SK-N-SH treated with all-trans-retinoic acid at 6 μM for 48 hours (cell line): ENCODE data around the gene CDT1.
A peak's percentile ranks its signal among the peaks of the same experiment; 100 is the strongest.

Experiments used
- ATAC-seq: fragments of 200-7000 bp; cut with Tn5 transposase; 3 replicates; pipeline ENCODE4 v1.9.1; 2020; ENCODE audit warnings: mild to moderate bottlenecking, moderate library complexity
- ARNTL ChIP-seq: fragments of 450-650 bp; formaldehyde crosslinking; IDR thresholded peaks from 2 replicates; pipeline ENCODE4 v1.5.0; 2020; ENCODE audit warnings: low read depth, mild to moderate bottlenecking, moderate library complexity, borderline replicate concordance
- CSDC2 ChIP-seq: fragments of 250-450 bp; sonication (Bioruptor Pico); IDR thresholded peaks from 2 replicates; pipeline ENCODE4 v1.5.0; 2020; ENCODE audit warnings: mild to moderate bottlenecking, moderate library complexity
- ESRRG ChIP-seq: fragments of 250-450 bp; sonication (Bioruptor Pico); IDR thresholded peaks from 2 replicates; pipeline ENCODE4 v1.6.1; 2021; ENCODE audit warnings: mild to moderate bottlenecking
- GLIS3 ChIP-seq: fragments of 250-450 bp; sonication (Bioruptor Pico); IDR thresholded peaks from 2 replicates; pipeline ENCODE4 v1.5.0; 2020; ENCODE audit warnings: mild to moderate bottlenecking, moderate library complexity
- ISL1 ChIP-seq: fragments of 250-450 bp; sonication (Bioruptor Pico); IDR thresholded peaks from 2 replicates; pipeline ENCODE4 v2.1.2; 2022; ENCODE audit warnings: mild to moderate bottlenecking, moderate library complexity
- OSR1 ChIP-seq: fragments of 250-450 bp; sonication (Bioruptor Pico); IDR thresholded peaks from 2 replicates; pipeline ENCODE4 v1.8.0; 2022; ENCODE audit warnings: moderate library complexity, mild to moderate bottlenecking, inconsistent platforms
- PPARA ChIP-seq: fragments of 250-450 bp; sonication (Bioruptor Pico); IDR thresholded peaks from 2 replicates; pipeline ENCODE4 v1.5.0; 2020; ENCODE audit warnings: mild to moderate bottlenecking, borderline replicate concordance
- RARB ChIP-seq: fragments of 250-450 bp; sonication (Bioruptor Pico); IDR thresholded peaks from 2 replicates; pipeline ENCODE4 v1.8.0; 2021; ENCODE audit warnings: mild to moderate bottlenecking, moderate library complexity
- SNAI2 ChIP-seq: fragments of 250-450 bp; sonication (Bioruptor Pico); IDR thresholded peaks from 2 replicates; pipeline ENCODE4 v1.5.0; 2020; ENCODE audit warnings: mild to moderate bottlenecking, moderate library complexity
- TCF4 ChIP-seq: fragments of 250-450 bp; sonication (Bioruptor Pico); IDR thresholded peaks from 2 replicates; pipeline ENCODE4 v1.8.0; 2021; ENCODE audit warnings: mild to moderate bottlenecking, moderate library complexity, borderline replicate concordance
- TOX ChIP-seq: fragments of 250-450 bp; sonication (Bioruptor Pico); IDR thresholded peaks from 2 replicates; pipeline ENCODE4 v1.8.0; 2021; ENCODE audit warnings: mild to moderate bottlenecking, moderate library complexity, borderline replicate concordance
- ZC3H10 ChIP-seq: fragments of 250-450 bp; sonication (Bioruptor Pico); IDR thresholded peaks from 2 replicates; pipeline ENCODE4 v1.5.1; 2021; ENCODE audit warnings: mild to moderate bottlenecking, moderate library complexity
- ZFP3 ChIP-seq: fragments of 250-450 bp; sonication (Bioruptor Pico); IDR thresholded peaks from 2 replicates; pipeline ENCODE4 v1.5.0; 2020; ENCODE audit warnings: mild to moderate bottlenecking, moderate library complexity
- ZFP30 ChIP-seq: fragments of 450-650 bp; formaldehyde crosslinking; IDR thresholded peaks from 2 replicates; pipeline ENCODE4 v1.5.0; 2022; ENCODE audit warnings: mild to moderate bottlenecking, moderate library complexity
- ZNF565 ChIP-seq: fragments of 450-650 bp; formaldehyde crosslinking; conservative IDR thresholded peaks from 2 replicates; pipeline ENCODE4 v1.5.0; 2020; ENCODE audit warnings: low read depth, mild to moderate bottlenecking, moderate library complexity
- ZNF70 ChIP-seq: fragments of 450-650 bp; formaldehyde crosslinking; IDR thresholded peaks from 2 replicates; pipeline ENCODE4 v1.5.0; 2020; ENCODE audit warnings: mild to moderate bottlenecking, moderate library complexity
- ZNF8 ChIP-seq: fragments of 450-650 bp; formaldehyde crosslinking; IDR thresholded peaks from 2 replicates; pipeline ENCODE4 v1.5.0; 2020; ENCODE audit warnings: mild to moderate bottlenecking, moderate library complexity
- TF ChIP-seq, protein P1 (sequence below): fragments of 250-450 bp; sonication (Bioruptor Pico); IDR thresholded peaks from 2 replicates; pipeline ENCODE4 v1.8.0; 2020; ENCODE audit warnings: mild to moderate bottlenecking, moderate library complexity, borderline replicate concordance
- TF ChIP-seq, protein P2 (sequence below): fragments of 250-450 bp; sonication (Bioruptor Pico); IDR thresholded peaks from 2 replicates; pipeline ENCODE4 v1.5.1; 2021; ENCODE audit warnings: mild to moderate bottlenecking, moderate library complexity
- TF ChIP-seq, protein P3 (sequence below): fragments of 250-450 bp; sonication (Bioruptor Pico); IDR thresholded peaks from 2 replicates; pipeline ENCODE4 v1.8.0; 2021; ENCODE audit warnings: low read depth, mild to moderate bottlenecking, moderate library complexity, borderline replicate concordance
- TF ChIP-seq, protein P4 (sequence below): fragments of 250-450 bp; sonication (Bioruptor Pico); IDR thresholded peaks from 2 replicates; pipeline ENCODE4 v1.5.0; 2020; ENCODE audit warnings: mild to moderate bottlenecking, moderate library complexity

Gene CDT1

DNA sequence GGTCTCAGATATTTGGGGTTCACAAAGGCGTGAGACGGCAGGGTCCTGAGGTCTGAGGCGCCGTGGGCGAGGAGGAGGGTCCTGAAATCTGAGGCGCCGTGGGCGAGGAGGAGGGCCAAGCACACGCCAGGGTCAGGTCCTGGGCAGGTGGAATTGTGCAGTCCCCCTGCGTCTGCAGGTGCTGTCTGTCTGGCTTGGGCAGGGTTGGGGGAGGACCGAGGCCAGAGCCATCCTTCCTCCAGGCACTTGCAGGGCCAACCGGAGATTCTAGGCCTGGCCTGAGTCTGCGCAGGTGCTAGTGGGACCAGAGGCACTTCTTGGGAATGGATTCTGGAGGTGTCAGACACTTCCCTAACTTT is 10.5 kb downstream of the CDT1 start:
- ATAC-seq: no peak
- no peak for TF ChIP-seq TCF4
- TF ChIP-seq ZNF70: no peak
- no peak for TF ChIP-seq ARNTL (CRISPR knock-in tag)
- TF ChIP-seq ZFP30 (CRISPR knock-in tag): no peak
- TF ChIP-seq PPARA (CRISPR knock-in tag): no peak
- no peak for TF ChIP-seq ISL1
- TF ChIP-seq SNAI2 (CRISPR knock-in tag): no peak
- no peak for TF ChIP-seq CSDC2 (CRISPR knock-in tag)
- TF ChIP-seq, protein P1, sequence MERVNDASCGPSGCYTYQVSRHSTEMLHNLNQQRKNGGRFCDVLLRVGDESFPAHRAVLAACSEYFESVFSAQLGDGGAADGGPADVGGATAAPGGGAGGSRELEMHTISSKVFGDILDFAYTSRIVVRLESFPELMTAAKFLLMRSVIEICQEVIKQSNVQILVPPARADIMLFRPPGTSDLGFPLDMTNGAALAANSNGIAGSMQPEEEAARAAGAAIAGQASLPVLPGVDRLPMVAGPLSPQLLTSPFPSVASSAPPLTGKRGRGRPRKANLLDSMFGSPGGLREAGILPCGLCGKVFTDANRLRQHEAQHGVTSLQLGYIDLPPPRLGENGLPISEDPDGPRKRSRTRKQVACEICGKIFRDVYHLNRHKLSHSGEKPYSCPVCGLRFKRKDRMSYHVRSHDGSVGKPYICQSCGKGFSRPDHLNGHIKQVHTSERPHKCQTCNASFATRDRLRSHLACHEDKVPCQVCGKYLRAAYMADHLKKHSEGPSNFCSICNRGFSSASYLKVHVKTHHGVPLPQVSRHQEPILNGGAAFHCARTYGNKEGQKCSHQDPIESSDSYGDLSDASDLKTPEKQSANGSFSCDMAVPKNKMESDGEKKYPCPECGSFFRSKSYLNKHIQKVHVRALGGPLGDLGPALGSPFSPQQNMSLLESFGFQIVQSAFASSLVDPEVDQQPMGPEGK: no peak
- TF ChIP-seq ZFP3 (CRISPR knock-in tag): no peak
- TF ChIP-seq ZC3H10 (CRISPR knock-in tag): no peak
- no peak for TF ChIP-seq OSR1 (CRISPR knock-in tag)
- TF ChIP-seq GLIS3: no peak
- TF ChIP-seq, protein P2, sequence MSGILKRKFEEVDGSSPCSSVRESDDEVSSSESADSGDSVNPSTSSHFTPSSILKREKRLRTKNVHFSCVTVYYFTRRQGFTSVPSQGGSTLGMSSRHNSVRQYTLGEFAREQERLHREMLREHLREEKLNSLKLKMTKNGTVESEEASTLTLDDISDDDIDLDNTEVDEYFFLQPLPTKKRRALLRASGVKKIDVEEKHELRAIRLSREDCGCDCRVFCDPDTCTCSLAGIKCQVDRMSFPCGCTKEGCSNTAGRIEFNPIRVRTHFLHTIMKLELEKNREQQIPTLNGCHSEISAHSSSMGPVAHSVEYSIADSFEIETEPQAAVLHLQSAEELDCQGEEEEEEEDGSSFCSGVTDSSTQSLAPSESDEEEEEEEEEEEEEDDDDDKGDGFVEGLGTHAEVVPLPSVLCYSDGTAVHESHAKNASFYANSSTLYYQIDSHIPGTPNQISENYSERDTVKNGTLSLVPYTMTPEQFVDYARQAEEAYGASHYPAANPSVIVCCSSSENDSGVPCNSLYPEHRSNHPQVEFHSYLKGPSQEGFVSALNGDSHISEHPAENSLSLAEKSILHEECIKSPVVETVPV (CRISPR knock-in tag): no peak
- TF ChIP-seq ESRRG (CRISPR knock-in tag): no peak
- TF ChIP-seq, protein P3, sequence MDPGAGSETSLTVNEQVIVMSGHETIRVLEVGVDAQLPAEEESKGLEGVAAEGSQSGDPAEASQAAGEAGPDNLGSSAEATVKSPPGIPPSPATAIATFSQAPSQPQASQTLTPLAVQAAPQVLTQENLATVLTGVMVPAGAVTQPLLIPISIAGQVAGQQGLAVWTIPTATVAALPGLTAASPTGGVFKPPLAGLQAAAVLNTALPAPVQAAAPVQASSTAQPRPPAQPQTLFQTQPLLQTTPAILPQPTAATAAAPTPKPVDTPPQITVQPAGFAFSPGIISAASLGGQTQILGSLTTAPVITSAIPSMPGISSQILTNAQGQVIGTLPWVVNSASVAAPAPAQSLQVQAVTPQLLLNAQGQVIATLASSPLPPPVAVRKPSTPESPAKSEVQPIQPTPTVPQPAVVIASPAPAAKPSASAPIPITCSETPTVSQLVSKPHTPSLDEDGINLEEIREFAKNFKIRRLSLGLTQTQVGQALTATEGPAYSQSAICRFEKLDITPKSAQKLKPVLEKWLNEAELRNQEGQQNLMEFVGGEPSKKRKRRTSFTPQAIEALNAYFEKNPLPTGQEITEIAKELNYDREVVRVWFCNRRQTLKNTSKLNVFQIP (CRISPR knock-in tag): no peak
- TF ChIP-seq TOX: no peak

DNA sequence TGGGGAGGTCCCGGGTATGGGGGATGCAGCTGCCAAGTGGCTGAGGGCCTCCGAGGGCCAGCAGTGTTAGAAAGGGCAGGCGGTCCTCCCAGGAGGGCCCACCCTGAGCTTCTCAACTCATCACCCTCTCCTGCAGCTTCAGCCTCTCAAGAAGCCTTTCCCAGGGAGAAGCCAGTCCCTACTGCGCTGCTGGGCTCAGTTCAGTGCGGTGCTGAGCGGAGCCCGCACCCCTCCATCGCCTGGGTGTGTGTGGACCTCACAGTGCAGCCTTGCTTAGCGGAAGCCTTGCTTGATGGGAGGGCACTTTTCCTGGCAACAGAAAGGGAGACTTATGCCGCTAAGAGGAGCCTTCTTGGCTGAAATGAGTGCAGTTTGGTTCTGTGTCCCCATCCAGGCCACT is 11.6 kb downstream of the CDT1 start:
- ATAC-seq: no peak
- TF ChIP-seq ZFP3 (CRISPR knock-in tag) (no peak), SNAI2 (CRISPR knock-in tag) (no peak), TCF4 (no peak), ZNF565 (CRISPR knock-in tag) (no peak), ZNF8 (no peak), TOX (no peak), ISL1 (no peak), RARB (CRISPR knock-in tag) (no peak), PPARA (CRISPR knock-in tag) (no peak), OSR1 (CRISPR knock-in tag) (no peak), CSDC2 (CRISPR knock-in tag) (no peak), GLIS3 (no peak), ESRRG (CRISPR knock-in tag) (no peak)
- TF ChIP-seq, protein P1: no peak
- TF ChIP-seq, protein P4, sequence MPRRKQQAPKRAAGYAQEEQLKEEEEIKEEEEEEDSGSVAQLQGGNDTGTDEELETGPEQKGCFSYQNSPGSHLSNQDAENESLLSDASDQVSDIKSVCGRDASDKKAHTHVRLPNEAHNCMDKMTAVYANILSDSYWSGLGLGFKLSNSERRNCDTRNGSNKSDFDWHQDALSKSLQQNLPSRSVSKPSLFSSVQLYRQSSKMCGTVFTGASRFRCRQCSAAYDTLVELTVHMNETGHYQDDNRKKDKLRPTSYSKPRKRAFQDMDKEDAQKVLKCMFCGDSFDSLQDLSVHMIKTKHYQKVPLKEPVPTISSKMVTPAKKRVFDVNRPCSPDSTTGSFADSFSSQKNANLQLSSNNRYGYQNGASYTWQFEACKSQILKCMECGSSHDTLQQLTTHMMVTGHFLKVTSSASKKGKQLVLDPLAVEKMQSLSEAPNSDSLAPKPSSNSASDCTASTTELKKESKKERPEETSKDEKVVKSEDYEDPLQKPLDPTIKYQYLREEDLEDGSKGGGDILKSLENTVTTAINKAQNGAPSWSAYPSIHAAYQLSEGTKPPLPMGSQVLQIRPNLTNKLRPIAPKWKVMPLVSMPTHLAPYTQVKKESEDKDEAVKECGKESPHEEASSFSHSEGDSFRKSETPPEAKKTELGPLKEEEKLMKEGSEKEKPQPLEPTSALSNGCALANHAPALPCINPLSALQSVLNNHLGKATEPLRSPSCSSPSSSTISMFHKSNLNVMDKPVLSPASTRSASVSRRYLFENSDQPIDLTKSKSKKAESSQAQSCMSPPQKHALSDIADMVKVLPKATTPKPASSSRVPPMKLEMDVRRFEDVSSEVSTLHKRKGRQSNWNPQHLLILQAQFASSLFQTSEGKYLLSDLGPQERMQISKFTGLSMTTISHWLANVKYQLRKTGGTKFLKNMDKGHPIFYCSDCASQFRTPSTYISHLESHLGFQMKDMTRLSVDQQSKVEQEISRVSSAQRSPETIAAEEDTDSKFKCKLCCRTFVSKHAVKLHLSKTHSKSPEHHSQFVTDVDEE (CRISPR knock-in tag): no peak

DNA sequence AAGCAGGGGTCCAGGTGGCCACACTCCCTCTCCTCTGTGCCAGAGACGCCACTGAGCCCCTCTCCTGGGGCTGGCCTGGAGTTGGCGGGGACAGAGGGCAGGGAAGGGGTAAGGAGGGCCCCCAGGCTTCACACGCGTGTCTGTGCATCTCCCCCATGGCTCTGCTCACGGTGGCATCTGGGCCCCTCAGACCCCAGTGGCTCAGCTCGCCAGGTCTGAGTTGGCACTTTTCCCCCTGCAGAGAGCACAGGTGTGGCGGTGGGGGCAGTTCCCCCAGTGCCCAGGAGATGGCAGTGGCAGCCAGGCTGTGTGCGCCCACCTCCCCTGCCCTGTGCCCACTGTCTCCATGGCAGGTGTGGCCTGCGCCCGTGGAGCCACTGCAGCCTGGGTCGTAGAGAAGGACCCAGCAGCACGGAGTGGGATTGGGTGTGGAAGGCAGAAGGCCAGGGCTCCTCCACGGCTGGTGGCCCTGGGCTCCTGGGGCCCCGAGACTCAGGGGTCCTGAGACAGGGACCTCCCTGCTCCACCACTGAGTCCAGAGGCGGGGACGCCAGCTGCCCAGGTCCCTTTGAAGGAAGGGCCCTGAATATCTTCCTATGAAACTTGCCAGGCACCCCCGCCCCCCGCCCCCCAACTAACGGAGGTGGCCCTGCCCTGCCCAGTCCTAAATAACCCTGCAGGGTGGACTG is 12.5 kb downstream of the CDT1 start:
- peak; percentile 24 for ATAC-seq
- TF ChIP-seq, protein P2 (CRISPR knock-in tag): no peak
- TF ChIP-seq, protein P1: no peak
- no peak for TF ChIP-seq GLIS3
- TF ChIP-seq ZNF70: no peak
- no peak for TF ChIP-seq ZNF8
- no peak for TF ChIP-seq ZNF565 (CRISPR knock-in tag)
- TF ChIP-seq, protein P3 (CRISPR knock-in tag): no peak
- TF ChIP-seq TOX: no peak
- TF ChIP-seq ZFP30 (CRISPR knock-in tag): no peak
- TF ChIP-seq TCF4: no peak
